GM23338 (cell line): ENCODE data around the gene BAZ1B. TPM values are rescaled to one million over a fixed set of nuclear protein-coding genes. Genes with fewer than 3 reads are reported as not detected.

Experiments
- ATAC-seq: fragments of 200-7000 bp; cut with Tn5 transposase; 3 replicates; pipeline ENCODE4 v1.9.1; 2020
- DNase-seq: peaks from one replicate; pipeline ENCODE4 v3.0.0-alpha.2; 2015; ENCODE audit warnings: low spot score
- H2AFZ ChIP-seq: fragments of 200-600 bp; sonication (generic); 2 replicates; pipeline ENCODE4 v1.8.0; 2016; ENCODE audit warnings: antibody characterized with exemption, mild to moderate bottlenecking, moderate library complexity
- H3F3A ChIP-seq: fragments of 200-600 bp; sonication (generic); replicated peaks from 2 replicates; pipeline ENCODE4 v1.8.0; 2017; ENCODE audit warnings: antibody characterized with exemption, mixed run types, low read depth
- H3K27ac ChIP-seq: fragments of 200-600 bp; sonication (generic); 2 replicates; pipeline ENCODE4 v1.6.1; 2016; ENCODE audit warnings: low read depth
- H3K27me3 ChIP-seq: fragments of 200-600 bp; sonication (generic); 2 replicates; pipeline ENCODE4 v1.8.0; 2016; ENCODE audit warnings: mild to moderate bottlenecking, mixed run types, moderate library complexity; ENCODE audit not compliant: insufficient read depth
- H3K36me3 ChIP-seq: fragments of 200-600 bp; sonication (generic); 2 replicates; pipeline ENCODE4 v1.8.0; 2016; ENCODE audit warnings: mild to moderate bottlenecking; ENCODE audit not compliant: insufficient read depth
- H3K4me1 ChIP-seq: fragments of 200-600 bp; sonication (generic); 2 replicates; pipeline ENCODE4 v1.8.0; 2016; ENCODE audit warnings: mild to moderate bottlenecking, moderate library complexity; ENCODE audit not compliant: insufficient read depth
- H3K4me2 ChIP-seq: fragments of 200-600 bp; sonication (generic); 2 replicates; pipeline ENCODE4 v1.7.1; 2017; ENCODE audit warnings: mixed run types
- H3K4me3 ChIP-seq: fragments of 200-600 bp; sonication (generic); 2 replicates; pipeline ENCODE4 v1.6.1; 2016; ENCODE audit warnings: mixed run types
- H3K79me2 ChIP-seq: fragments of 200-600 bp; sonication (generic); replicated peaks from 2 replicates; pipeline ENCODE4 v1.8.0; 2017; ENCODE audit warnings: mild to moderate bottlenecking; ENCODE audit not compliant: insufficient read depth
- H3K9me2 ChIP-seq: fragments of 200-600 bp; sonication (generic); 2 replicates; pipeline ENCODE4 v1.8.0; 2017; ENCODE audit not compliant: insufficient read depth
- H4K20me1 ChIP-seq: fragments of 200-600 bp; sonication (generic); replicated peaks from 2 replicates; pipeline ENCODE4 v1.8.0; 2017; ENCODE audit warnings: mild to moderate bottlenecking; ENCODE audit not compliant: insufficient read depth
- H3K27ac Mint-ChIP-seq: 2 replicates; pipeline ENCODE4 v1.8.0; 2020; ENCODE audit warnings: inconsistent platforms, mild to moderate bottlenecking, moderate library complexity, mixed read lengths
- H3K27me3 Mint-ChIP-seq: 3 replicates; pipeline ENCODE4 v1.8.0; 2022; ENCODE audit warnings: low read depth, mild to moderate bottlenecking, moderate library complexity, mixed read lengths, inconsistent platforms; ENCODE audit not compliant: insufficient read depth, poor library complexity
- H3K36me3 Mint-ChIP-seq: 3 replicates; pipeline ENCODE4 v1.8.0; 2021; ENCODE audit warnings: low read depth, mild to moderate bottlenecking, inconsistent platforms, moderate library complexity, mixed read lengths
- H3K4me1 Mint-ChIP-seq: 3 replicates; pipeline ENCODE4 v1.8.0; 2020; ENCODE audit warnings: mild to moderate bottlenecking, inconsistent platforms, mixed read lengths
- H3K4me3 Mint-ChIP-seq: 3 replicates; pipeline ENCODE4 v1.8.0; 2021; ENCODE audit warnings: moderate library complexity, mild to moderate bottlenecking, inconsistent platforms, mixed read lengths
- H3K9me3 Mint-ChIP-seq: 3 replicates; pipeline ENCODE4 v1.8.0; 2020; ENCODE audit warnings: moderate library complexity, mild to moderate bottlenecking, inconsistent platforms, mixed read lengths
- CREB1 ChIP-seq: fragments of 250-450 bp; sonication (Bioruptor Pico); IDR thresholded peaks from 2 replicates; pipeline ENCODE4 v1.5.0; 2020; ENCODE audit warnings: low read depth, mild to moderate bottlenecking, moderate library complexity
- EZH2 ChIP-seq: fragments of 200-600 bp; sonication (generic); IDR thresholded peaks from one replicate; pipeline ENCODE4 v1.8.0; 2017; ENCODE audit warnings: antibody characterized with exemption, mild to moderate bottlenecking, low read depth; ENCODE audit not compliant: unreplicated experiment
- EZH2phosphoT487 ChIP-seq: fragments of 200-600 bp; sonication (generic); IDR thresholded peaks from one replicate; pipeline ENCODE4 v1.8.1; 2018; ENCODE audit warnings: antibody characterized with exemption; ENCODE audit not compliant: unreplicated experiment
- JUNB ChIP-seq: IDR thresholded peaks from one replicate; pipeline ENCODE4 v1.6.1; 2016; ENCODE audit warnings: antibody characterized with exemption; ENCODE audit not compliant: unreplicated experiment
- NANOG ChIP-seq: IDR thresholded peaks from 2 replicates; pipeline ENCODE4 v1.6.1; 2016; ENCODE audit warnings: antibody characterized with exemption, borderline replicate concordance
- POLR2AphosphoS5 ChIP-seq: IDR thresholded peaks from 2 replicates; pipeline ENCODE4 v1.6.1; 2016; ENCODE audit warnings: antibody characterized with exemption, low read depth
- STAT1 ChIP-seq: IDR thresholded peaks from one replicate; pipeline ENCODE4 v1.6.1; 2016; ENCODE audit warnings: antibody characterized with exemption; ENCODE audit not compliant: unreplicated experiment
- ZNF114 ChIP-seq: fragments of 250-450 bp; sonication (Bioruptor Pico); IDR thresholded peaks from 2 replicates; pipeline ENCODE4 v1.5.0; 2020; ENCODE audit warnings: mild to moderate bottlenecking, moderate library complexity
- ZNF331 ChIP-seq: fragments of 250-450 bp; sonication (Bioruptor Pico); IDR thresholded peaks from 2 replicates; pipeline ENCODE4 v1.5.0; 2020; ENCODE audit warnings: low read depth, mild to moderate bottlenecking, moderate library complexity
- polyA plus RNA-seq: library from polyadenylated mRNA; unstranded; fragments of >200 nt; fragmentation: Nextera tagmentation; extraction: Ambion mirVana; gene quantifications from 2 replicates; pipeline ENCODE4 v1.2.1, GENCODE V29; 2016
- total RNA-seq: library from RNA; depleted of rRNA; stranded (reverse); fragments of >200 nt; shearing (Covaris generic); gene quantifications from 2 replicates; pipeline ENCODE4 v1.2.3, GENCODE V29; 2014
- TF ChIP-seq, protein P1 (sequence below), 2 experiments: fragments of 200-600 bp in 1 of 2; sonication (generic) in 1 of 2; conservative IDR thresholded peaks; 2 replicates each; pipeline versions ENCODE4 v1.5.1 to v1.6.1; 2016 to 2017; ENCODE audit warnings: antibody characterized with exemption in 2 of 2, low read depth in 2 of 2, mild to moderate bottlenecking in 2 of 2, moderate library complexity in 1 of 2
- TF ChIP-seq, protein P2 (sequence below): IDR thresholded peaks from 2 replicates; pipeline ENCODE4 v1.6.1; 2016; ENCODE audit warnings: antibody characterized with exemption
- TF ChIP-seq, protein P3 (sequence below): IDR thresholded peaks from one replicate; pipeline ENCODE4 v1.6.1; 2018; ENCODE audit warnings: antibody characterized with exemption; ENCODE audit not compliant: unreplicated experiment
- TF ChIP-seq, protein P4 (sequence below): fragments of 250-450 bp; sonication (Bioruptor Pico); IDR thresholded peaks from 2 replicates; pipeline ENCODE4 v1.5.0; 2020; ENCODE audit warnings: mild to moderate bottlenecking, moderate library complexity

BAZ1B gene
- total and polyA plus RNA-seq, 2 experiments from 2014 or later: 40.4 to 70.7 TPM

DNA sequence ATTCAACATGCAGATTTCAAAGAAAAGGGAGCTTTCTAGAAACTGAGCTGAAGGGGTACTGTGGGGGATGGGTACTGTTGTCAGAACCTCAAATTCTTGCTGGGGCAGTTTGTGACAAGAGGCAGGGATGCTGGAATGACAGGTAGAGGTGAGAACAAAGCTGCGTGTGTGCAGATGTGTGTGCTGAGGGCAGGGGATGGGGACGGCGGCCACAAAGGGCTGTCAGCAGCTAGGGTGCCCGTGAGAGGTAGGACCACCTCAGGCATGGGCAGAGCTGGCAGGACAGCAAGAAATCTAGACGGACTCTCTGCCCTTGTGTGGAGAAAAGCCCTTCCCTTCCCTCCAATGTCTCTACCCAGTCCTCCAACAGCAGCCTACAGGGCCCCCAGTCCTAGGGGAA, 14.4 kb upstream of the BAZ1B start:
- no peak overlapping the region for H3K4me3 ChIP-seq
- no peaks in the 10 kb centered on the region for H3K9me2 ChIP-seq
- H3K36me3 ChIP-seq: peaks cover 11% of the 10 kb centered on the region; the same call in 1 of the 2 replicates
- H4K20me1 ChIP-seq: no peaks in the 10 kb centered on the region
- peaks cover 4% of the 10 kb centered on the region for H3K27me3 Mint-ChIP-seq
- H3K36me3 Mint-ChIP-seq: peaks cover 50% of the 10 kb centered on the region
- no peak overlapping the region for H3K27ac ChIP-seq
- H3K27ac Mint-ChIP-seq: no peak overlapping the region
- no peak overlapping the region for H3K4me3 Mint-ChIP-seq
- no peaks in the 10 kb centered on the region for H3F3A ChIP-seq
- no peaks in the 10 kb centered on the region for H3K4me1 ChIP-seq
- no peaks in the 10 kb centered on the region for H3K4me1 Mint-ChIP-seq
- TF ChIP-seq STAT1: no peak
- TF ChIP-seq POLR2AphosphoS5: no peak
- TF ChIP-seq JUNB: no peak
- TF ChIP-seq ZNF114: no peak
- TF ChIP-seq, protein P1, sequence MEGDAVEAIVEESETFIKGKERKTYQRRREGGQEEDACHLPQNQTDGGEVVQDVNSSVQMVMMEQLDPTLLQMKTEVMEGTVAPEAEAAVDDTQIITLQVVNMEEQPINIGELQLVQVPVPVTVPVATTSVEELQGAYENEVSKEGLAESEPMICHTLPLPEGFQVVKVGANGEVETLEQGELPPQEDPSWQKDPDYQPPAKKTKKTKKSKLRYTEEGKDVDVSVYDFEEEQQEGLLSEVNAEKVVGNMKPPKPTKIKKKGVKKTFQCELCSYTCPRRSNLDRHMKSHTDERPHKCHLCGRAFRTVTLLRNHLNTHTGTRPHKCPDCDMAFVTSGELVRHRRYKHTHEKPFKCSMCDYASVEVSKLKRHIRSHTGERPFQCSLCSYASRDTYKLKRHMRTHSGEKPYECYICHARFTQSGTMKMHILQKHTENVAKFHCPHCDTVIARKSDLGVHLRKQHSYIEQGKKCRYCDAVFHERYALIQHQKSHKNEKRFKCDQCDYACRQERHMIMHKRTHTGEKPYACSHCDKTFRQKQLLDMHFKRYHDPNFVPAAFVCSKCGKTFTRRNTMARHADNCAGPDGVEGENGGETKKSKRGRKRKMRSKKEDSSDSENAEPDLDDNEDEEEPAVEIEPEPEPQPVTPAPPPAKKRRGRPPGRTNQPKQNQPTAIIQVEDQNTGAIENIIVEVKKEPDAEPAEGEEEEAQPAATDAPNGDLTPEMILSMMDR (conservative IDR thresholded peaks at IDR 0.05; ENCODE audit: low read depth in 2 of 2): no peak
- TF ChIP-seq, protein P2, sequence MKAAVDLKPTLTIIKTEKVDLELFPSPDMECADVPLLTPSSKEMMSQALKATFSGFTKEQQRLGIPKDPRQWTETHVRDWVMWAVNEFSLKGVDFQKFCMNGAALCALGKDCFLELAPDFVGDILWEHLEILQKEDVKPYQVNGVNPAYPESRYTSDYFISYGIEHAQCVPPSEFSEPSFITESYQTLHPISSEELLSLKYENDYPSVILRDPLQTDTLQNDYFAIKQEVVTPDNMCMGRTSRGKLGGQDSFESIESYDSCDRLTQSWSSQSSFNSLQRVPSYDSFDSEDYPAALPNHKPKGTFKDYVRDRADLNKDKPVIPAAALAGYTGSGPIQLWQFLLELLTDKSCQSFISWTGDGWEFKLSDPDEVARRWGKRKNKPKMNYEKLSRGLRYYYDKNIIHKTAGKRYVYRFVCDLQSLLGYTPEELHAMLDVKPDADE: no peak
- TF ChIP-seq EZH2phosphoT487: no peak
- TF ChIP-seq, protein P3, sequence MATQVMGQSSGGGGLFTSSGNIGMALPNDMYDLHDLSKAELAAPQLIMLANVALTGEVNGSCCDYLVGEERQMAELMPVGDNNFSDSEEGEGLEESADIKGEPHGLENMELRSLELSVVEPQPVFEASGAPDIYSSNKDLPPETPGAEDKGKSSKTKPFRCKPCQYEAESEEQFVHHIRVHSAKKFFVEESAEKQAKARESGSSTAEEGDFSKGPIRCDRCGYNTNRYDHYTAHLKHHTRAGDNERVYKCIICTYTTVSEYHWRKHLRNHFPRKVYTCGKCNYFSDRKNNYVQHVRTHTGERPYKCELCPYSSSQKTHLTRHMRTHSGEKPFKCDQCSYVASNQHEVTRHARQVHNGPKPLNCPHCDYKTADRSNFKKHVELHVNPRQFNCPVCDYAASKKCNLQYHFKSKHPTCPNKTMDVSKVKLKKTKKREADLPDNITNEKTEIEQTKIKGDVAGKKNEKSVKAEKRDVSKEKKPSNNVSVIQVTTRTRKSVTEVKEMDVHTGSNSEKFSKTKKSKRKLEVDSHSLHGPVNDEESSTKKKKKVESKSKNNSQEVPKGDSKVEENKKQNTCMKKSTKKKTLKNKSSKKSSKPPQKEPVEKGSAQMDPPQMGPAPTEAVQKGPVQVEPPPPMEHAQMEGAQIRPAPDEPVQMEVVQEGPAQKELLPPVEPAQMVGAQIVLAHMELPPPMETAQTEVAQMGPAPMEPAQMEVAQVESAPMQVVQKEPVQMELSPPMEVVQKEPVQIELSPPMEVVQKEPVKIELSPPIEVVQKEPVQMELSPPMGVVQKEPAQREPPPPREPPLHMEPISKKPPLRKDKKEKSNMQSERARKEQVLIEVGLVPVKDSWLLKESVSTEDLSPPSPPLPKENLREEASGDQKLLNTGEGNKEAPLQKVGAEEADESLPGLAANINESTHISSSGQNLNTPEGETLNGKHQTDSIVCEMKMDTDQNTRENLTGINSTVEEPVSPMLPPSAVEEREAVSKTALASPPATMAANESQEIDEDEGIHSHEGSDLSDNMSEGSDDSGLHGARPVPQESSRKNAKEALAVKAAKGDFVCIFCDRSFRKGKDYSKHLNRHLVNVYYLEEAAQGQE: no peak
- no peak for TF ChIP-seq NANOG
- no peak for TF ChIP-seq EZH2
- TF ChIP-seq, protein P4, sequence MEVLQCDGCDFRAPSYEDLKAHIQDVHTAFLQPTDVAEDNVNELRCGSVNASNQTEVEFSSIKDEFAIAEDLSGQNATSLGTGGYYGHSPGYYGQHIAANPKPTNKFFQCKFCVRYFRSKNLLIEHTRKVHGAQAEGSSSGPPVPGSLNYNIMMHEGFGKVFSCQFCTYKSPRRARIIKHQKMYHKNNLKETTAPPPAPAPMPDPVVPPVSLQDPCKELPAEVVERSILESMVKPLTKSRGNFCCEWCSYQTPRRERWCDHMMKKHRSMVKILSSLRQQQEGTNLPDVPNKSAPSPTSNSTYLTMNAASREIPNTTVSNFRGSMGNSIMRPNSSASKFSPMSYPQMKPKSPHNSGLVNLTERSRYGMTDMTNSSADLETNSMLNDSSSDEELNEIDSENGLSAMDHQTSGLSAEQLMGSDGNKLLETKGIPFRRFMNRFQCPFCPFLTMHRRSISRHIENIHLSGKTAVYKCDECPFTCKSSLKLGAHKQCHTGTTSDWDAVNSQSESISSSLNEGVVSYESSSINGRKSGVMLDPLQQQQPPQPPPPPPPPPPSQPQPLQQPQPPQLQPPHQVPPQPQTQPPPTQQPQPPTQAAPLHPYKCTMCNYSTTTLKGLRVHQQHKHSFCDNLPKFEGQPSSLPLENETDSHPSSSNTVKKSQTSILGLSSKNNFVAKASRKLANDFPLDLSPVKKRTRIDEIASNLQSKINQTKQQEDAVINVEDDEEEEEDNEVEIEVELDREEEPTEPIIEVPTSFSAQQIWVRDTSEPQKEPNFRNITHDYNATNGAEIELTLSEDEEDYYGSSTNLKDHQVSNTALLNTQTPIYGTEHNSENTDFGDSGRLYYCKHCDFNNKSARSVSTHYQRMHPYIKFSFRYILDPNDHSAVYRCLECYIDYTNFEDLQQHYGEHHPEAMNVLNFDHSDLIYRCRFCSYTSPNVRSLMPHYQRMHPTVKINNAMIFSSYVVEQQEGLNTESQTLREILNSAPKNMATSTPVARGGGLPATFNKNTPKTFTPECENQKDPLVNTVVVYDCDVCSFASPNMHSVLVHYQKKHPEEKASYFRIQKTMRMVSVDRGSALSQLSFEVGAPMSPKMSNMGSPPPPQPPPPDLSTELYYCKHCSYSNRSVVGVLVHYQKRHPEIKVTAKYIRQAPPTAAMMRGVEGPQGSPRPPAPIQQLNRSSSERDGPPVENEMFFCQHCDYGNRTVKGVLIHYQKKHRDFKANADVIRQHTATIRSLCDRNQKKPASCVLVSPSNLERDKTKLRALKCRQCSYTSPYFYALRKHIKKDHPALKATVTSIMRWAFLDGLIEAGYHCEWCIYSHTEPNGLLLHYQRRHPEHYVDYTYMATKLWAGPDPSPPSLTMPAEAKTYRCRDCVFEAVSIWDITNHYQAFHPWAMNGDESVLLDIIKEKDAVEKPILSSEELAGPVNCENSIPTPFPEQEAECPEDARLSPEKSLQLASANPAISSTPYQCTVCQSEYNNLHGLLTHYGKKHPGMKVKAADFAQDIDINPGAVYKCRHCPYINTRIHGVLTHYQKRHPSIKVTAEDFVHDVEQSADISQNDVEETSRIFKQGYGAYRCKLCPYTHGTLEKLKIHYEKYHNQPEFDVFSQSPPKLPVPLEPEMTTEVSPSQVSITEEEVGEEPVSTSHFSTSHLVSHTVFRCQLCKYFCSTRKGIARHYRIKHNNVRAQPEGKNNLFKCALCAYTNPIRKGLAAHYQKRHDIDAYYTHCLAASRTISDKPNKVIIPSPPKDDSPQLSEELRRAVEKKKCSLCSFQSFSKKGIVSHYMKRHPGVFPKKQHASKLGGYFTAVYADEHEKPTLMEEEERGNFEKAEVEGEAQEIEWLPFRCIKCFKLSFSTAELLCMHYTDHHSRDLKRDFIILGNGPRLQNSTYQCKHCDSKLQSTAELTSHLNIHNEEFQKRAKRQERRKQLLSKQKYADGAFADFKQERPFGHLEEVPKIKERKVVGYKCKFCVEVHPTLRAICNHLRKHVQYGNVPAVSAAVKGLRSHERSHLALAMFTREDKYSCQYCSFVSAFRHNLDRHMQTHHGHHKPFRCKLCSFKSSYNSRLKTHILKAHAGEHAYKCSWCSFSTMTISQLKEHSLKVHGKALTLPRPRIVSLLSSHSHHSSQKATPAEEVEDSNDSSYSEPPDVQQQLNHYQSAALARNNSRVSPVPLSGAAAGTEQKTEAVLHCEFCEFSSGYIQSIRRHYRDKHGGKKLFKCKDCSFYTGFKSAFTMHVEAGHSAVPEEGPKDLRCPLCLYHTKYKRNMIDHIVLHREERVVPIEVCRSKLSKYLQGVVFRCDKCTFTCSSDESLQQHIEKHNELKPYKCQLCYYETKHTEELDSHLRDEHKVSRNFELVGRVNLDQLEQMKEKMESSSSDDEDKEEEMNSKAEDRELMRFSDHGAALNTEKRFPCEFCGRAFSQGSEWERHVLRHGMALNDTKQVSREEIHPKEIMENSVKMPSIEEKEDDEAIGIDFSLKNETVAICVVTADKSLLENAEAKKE (CRISPR knock-in tag): no peak
- TF ChIP-seq ZNF331 (CRISPR knock-in tag): no peak
- no peak for TF ChIP-seq CREB1 (CRISPR knock-in tag)
- no peaks in the 10 kb centered on the region for H3K79me2 ChIP-seq
- no peaks in the 10 kb centered on the region; the same call in 2 of the 3 replicates for H3K9me3 Mint-ChIP-seq
- H3K27me3 ChIP-seq: no peaks in the 10 kb centered on the region
- ATAC-seq (no peak), DNase-seq (no peak)
- H2AFZ ChIP-seq: no peak overlapping the region
- no peak overlapping the region for H3K4me2 ChIP-seq
